CD4-positive, alpha-beta memory T cell (primary cell): ENCODE measurements around the gene TRMO. TPM values are rescaled to one million over a fixed set of nuclear protein-coding genes. Genes with fewer than 3 reads are reported as not detected.
A peak's percentile ranks its signal among the peaks of the same experiment; 100 is the strongest.

Experiments
- CTCF ChIA-PET: fragments of 350-600 bp; sonication (Branson Sonifier 250); formaldehyde crosslinking; loops from one replicate; lab custom pipeline; 2021; ENCODE audit warnings: inconsistent platforms; ENCODE audit not compliant: partially characterized antibody; lab: Charles Lee
- POLR2A ChIA-PET: fragments of 350-600 bp; sonication (Branson Sonifier 250); formaldehyde crosslinking; loops from one replicate; lab custom pipeline; 2021; ENCODE audit not compliant: partially characterized antibody; lab: Charles Lee
- DNase-seq, 5 donors: peaks; one replicate each; pipeline versions ENCODE4 v3.0.0 to v3.0.0-alpha.2; 2020 to 2022; ENCODE audit warnings: mixed read lengths in 1 of 5
- H3K27ac ChIP-seq: one replicate; pipeline ENCODE4 v1.7.0; 2013; ENCODE audit warnings: low read depth, low read length
- H3K27me3 ChIP-seq: 2 replicates; pipeline ENCODE4 v1.7.0; 2013; ENCODE audit warnings: mild to moderate bottlenecking, low read length, moderate library complexity; ENCODE audit not compliant: insufficient read depth
- H3K36me3 ChIP-seq: 2 replicates; pipeline ENCODE4 v1.7.0; 2013; ENCODE audit warnings: mild to moderate bottlenecking, low read length, moderate library complexity; ENCODE audit not compliant: insufficient read depth
- H3K4me1 ChIP-seq: 2 replicates; pipeline ENCODE4 v1.7.0; 2013; ENCODE audit warnings: mild to moderate bottlenecking, low read length, moderate library complexity; ENCODE audit not compliant: insufficient read depth
- H3K4me3 ChIP-seq, 2 donors: one replicate each; pipeline ENCODE4 v1.7.0; 2013; ENCODE audit warnings: low read length in 2 of 2, mild to moderate bottlenecking in 1 of 2
- H3K9me3 ChIP-seq, 2 donors: one replicate each; pipeline ENCODE4 v1.7.0; 2013; ENCODE audit warnings: low read length in 2 of 2, control low read depth in 1 of 2; ENCODE audit not compliant: control insufficient read depth in 1 of 2
- H3K27ac Mint-ChIP-seq, 7 donors: one replicate each; pipeline ENCODE4 v1.8.0; 2020 to 2021; ENCODE audit warnings: mixed read lengths in 7 of 7, mild to moderate bottlenecking in 6 of 7, inconsistent platforms in 3 of 7, moderate library complexity in 3 of 7
- H3K27me3 Mint-ChIP-seq, 2 donors: one replicate each; pipeline ENCODE4 v1.8.0; 2020 to 2021; ENCODE audit warnings: mixed read lengths in 2 of 2
- H3K36me3 Mint-ChIP-seq, 2 donors: one replicate each; pipeline ENCODE4 v1.8.0; 2020 to 2021; ENCODE audit warnings: mixed read lengths in 2 of 2, inconsistent platforms in 1 of 2, mild to moderate bottlenecking in 1 of 2
- H3K4me1 Mint-ChIP-seq, 4 donors: one replicate each; pipeline ENCODE4 v1.8.0; 2020 to 2021; ENCODE audit warnings: mixed read lengths in 4 of 4, mild to moderate bottlenecking in 1 of 4
- H3K4me3 Mint-ChIP-seq, 8 donors: one replicate each; pipeline ENCODE4 v1.8.0; 2020 to 2021; ENCODE audit warnings: mixed read lengths in 8 of 8, mild to moderate bottlenecking in 7 of 8, moderate library complexity in 6 of 8, inconsistent platforms in 3 of 8
- H3K9me3 Mint-ChIP-seq, 8 donors: one replicate each; pipeline ENCODE4 v1.8.0; 2020 to 2021; ENCODE audit warnings: mixed read lengths in 8 of 8, mild to moderate bottlenecking in 5 of 8, inconsistent platforms in 3 of 8, moderate library complexity in 1 of 8
- intact Hi-C: fragments of 100-400 bp; cut with micrococcal nuclease; formaldehyde crosslinking; loops from one replicate; pipeline ENCODE4 v1.15.1; 2023
- polyA plus RNA-seq, 2 donors: library from polyadenylated mRNA; unstranded; fragments of 300-500 nt; fragmentation: Illumina TruSeq; gene quantifications; one replicate each; pipeline ENCODE4 v1.2.3, GENCODE V29; 2021
- total RNA-seq, 2 experiments: library from RNA; stranded (reverse); gene quantifications; one replicate each; pipeline ENCODE4 v1.2.3, GENCODE V29; 2021

TRMO gene, protein sequence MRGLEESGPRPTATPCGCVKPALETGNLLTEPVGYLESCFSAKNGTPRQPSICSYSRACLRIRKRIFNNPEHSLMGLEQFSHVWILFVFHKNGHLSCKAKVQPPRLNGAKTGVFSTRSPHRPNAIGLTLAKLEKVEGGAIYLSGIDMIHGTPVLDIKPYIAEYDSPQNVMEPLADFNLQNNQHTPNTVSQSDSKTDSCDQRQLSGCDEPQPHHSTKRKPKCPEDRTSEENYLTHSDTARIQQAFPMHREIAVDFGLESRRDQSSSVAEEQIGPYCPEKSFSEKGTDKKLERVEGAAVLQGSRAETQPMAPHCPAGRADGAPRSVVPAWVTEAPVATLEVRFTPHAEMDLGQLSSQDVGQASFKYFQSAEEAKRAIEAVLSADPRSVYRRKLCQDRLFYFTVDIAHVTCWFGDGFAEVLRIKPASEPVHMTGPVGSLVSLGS
- total RNA-seq (10 to 100 TPM; 51.6 to 59.5 TPM), polyA plus RNA-seq (10 to 100 TPM; 21.7 to 31.2 TPM)

- Mint-ChIP-seq H3K4me3 (peak within 1 kb of the TSS; percentile 85 to 100 (median 94)), H3K4me1 (peaks cover 26 to 54% (median 41%) of the 10 kb centered on the region in 4 donors), H3K27me3 (peaks cover 0 to 1% of the 10 kb centered on the region in 2 donors), H3K9me3 (peaks cover 0 to 7% (median 0%) of the 10 kb centered on the region in 8 donors), H3K36me3 (peaks cover 2 to 22% of the 10 kb centered on the region in 2 donors), H3K27ac (peak within 1 kb of the TSS; percentile 91 to 100 (median 100))
- H3K9me3 ChIP-seq: no peaks in the 10 kb centered on the region
- H3K27me3 ChIP-seq: no peaks in the 10 kb centered on the region
- peak within 1 kb of the TSS; percentile 64 to 82 for H3K4me3 ChIP-seq
- DNase-seq: peak; percentile 97 to 100 (median 98)
- ChIA-PET POLR2A (interaction anchor here (0.6 to 11.9 kb wide), 48 partner anchors 8 to 342 kb away, joined by 3 to 746 read pairs (median 7); partner anchors contain the start of genes ANP32B, HEMGN, NANS and NCBP1), CTCF (interaction anchor here (0.6 to 11.0 kb wide), 31 partner anchors 13 to 338 kb away, joined by 3 to 256 read pairs (median 10); partner anchors contain the start of genes ANP32B, HEMGN, NANS and TBC1D2)
- no peaks in the 10 kb centered on the region for H3K36me3 ChIP-seq
- peak within 1 kb of the TSS; percentile 90 for H3K27ac ChIP-seq
- H3K4me1 ChIP-seq: peaks cover 53% of the 10 kb centered on the region
- intact Hi-C loops: loop anchor here (1.0 to 2.0 kb wide), 8 partner anchors 17 to 1503 kb away; partner anchors contain the start of genes ANP32B, CORO2A, NCBP1 and TRIM14
These were observed at the start of gene TRMO for GRCh38 chr9:97921959-97922724. Gene TRMO, minus strand, starts transcription at chr9:97922500. Its CDS starts 7 bp downstream, at chr9:97922493.

GRCh38 chr9:97970165-97970564 is 47.9 kb upstream of the TRMO start:
- Mint-ChIP-seq H3K27ac (no peak overlapping the region), H3K27me3 (peaks cover 6 to 11% of the 10 kb centered on the region in 2 donors), H3K4me1 (peaks cover 0 to 1% (median 0%) of the 10 kb centered on the region in 4 donors), H3K4me3 (no peak overlapping the region), H3K9me3 (peaks cover 0 to 2% (median 0%) of the 10 kb centered on the region in 8 donors), H3K36me3 (peaks cover 0 to under 1% of the 10 kb centered on the region in 2 donors)
- H3K27me3 ChIP-seq: no peaks in the 10 kb centered on the region
- ChIA-PET CTCF (no interaction called here), POLR2A (interaction anchor here (1.8 kb wide), 1 partner anchor 10 kb away, joined by 4 read pairs; no protein-coding TSS in a partner anchor)
- no peak for DNase-seq
- no peaks in the 10 kb centered on the region for H3K36me3 ChIP-seq
- no peaks in the 10 kb centered on the region for H3K4me1 ChIP-seq
- H3K27ac ChIP-seq: no peak overlapping the region
- no peaks in the 10 kb centered on the region for H3K9me3 ChIP-seq
- H3K4me3 ChIP-seq: no peak overlapping the region
- intact Hi-C loops: no loop called here

GRCh38 chr9:97969014-97969413 is 46.7 kb upstream of the TRMO start:
- ChIA-PET POLR2A (no interaction called here), CTCF (interaction anchor here (1.3 kb wide), 1 partner anchor 78 kb away, joined by 3 read pairs; no protein-coding TSS in a partner anchor)
- peaks cover 0 to 1% (median 0%) of the 10 kb centered on the region in 4 donors for H3K4me1 Mint-ChIP-seq
- Histone ChIP-seq H3K36me3 (no peaks in the 10 kb centered on the region), H3K27me3 (no peaks in the 10 kb centered on the region), H3K27ac (no peak overlapping the region), H3K4me3 (no peak overlapping the region), H3K4me1 (no peaks in the 10 kb centered on the region), H3K9me3 (no peaks in the 10 kb centered on the region)
- H3K9me3 Mint-ChIP-seq: no peaks in the 10 kb centered on the region
- intact Hi-C loops: no loop called here
- H3K27me3 Mint-ChIP-seq: peaks cover 7 to 13% of the 10 kb centered on the region in 2 donors
- no peak overlapping the region for H3K4me3 Mint-ChIP-seq
- H3K27ac Mint-ChIP-seq: peak overlapping the region in 1 of 7 donors; percentile 57
- no peaks in the 10 kb centered on the region for H3K36me3 Mint-ChIP-seq
- DNase-seq: no peak

GRCh38 chr9:97966493-97966892 is 44.2 kb upstream of the TRMO start:
- CTCF ChIA-PET: interaction anchor here (2.3 kb wide), 1 partner anchor 12 kb away, joined by 6 read pairs; no protein-coding TSS in a partner anchor
- no peak overlapping the region for H3K27ac Mint-ChIP-seq
- intact Hi-C loops: no loop called here

GRCh38 chr9:97964901-97965300 is 42.6 kb upstream of the TRMO start:
- Histone ChIP-seq H3K4me1 (no peaks in the 10 kb centered on the region), H3K27me3 (no peaks in the 10 kb centered on the region), H3K36me3 (no peaks in the 10 kb centered on the region), H3K9me3 (no peaks in the 10 kb centered on the region), H3K4me3 (no peak overlapping the region), H3K27ac (no peak overlapping the region)
- ChIA-PET CTCF (interaction anchor here (0.7 to 2.3 kb wide), 3 partner anchors 10 to 75 kb away, joined by 4 to 6 read pairs (median 4); no protein-coding TSS in a partner anchor), POLR2A (interaction anchor here (1.2 kb wide), 1 partner anchor 19 kb away, joined by 3 read pairs; no protein-coding TSS in a partner anchor)
- Mint-ChIP-seq H3K4me3 (no peak overlapping the region), H3K4me1 (no peaks in the 10 kb centered on the region), H3K9me3 (no peaks in the 10 kb centered on the region), H3K27me3 (peaks cover 3 to 7% of the 10 kb centered on the region in 2 donors), H3K27ac (no peak overlapping the region), H3K36me3 (no peaks in the 10 kb centered on the region)
- intact Hi-C loops: no loop called here
- DNase-seq: no peak

More at GRCh38 chr9:97966493-97966892, 44.2 kb upstream of the TRMO start:
- Histone ChIP-seq H3K4me1 (no peaks in the 10 kb centered on the region), H3K9me3 (no peaks in the 10 kb centered on the region), H3K27me3 (no peaks in the 10 kb centered on the region), H3K36me3 (no peaks in the 10 kb centered on the region), H3K27ac (no peak overlapping the region), H3K4me3 (no peak overlapping the region)
- Mint-ChIP-seq H3K4me3 (no peak overlapping the region), H3K4me1 (no peaks in the 10 kb centered on the region), H3K9me3 (no peaks in the 10 kb centered on the region), H3K27me3 (peaks cover 7% of the 10 kb centered on the region in 2 donors), H3K36me3 (no peaks in the 10 kb centered on the region)
- DNase-seq: no peak
- POLR2A ChIA-PET: interaction anchor here (1.3 kb wide), 1 partner anchor 16 kb away, joined by 7 read pairs; the partner anchor contains the start of gene ANP32B

- Mint-ChIP-seq H3K4me3 (no peak overlapping the region), H3K36me3 (no peaks in the 10 kb centered on the region), H3K27me3 (peaks cover 3 to 6% of the 10 kb centered on the region in 2 donors), H3K4me1 (no peaks in the 10 kb centered on the region), H3K27ac (no peak overlapping the region), H3K9me3 (no peaks in the 10 kb centered on the region)
- Histone ChIP-seq H3K4me1 (no peaks in the 10 kb centered on the region), H3K27me3 (no peaks in the 10 kb centered on the region), H3K4me3 (no peak overlapping the region), H3K9me3 (no peaks in the 10 kb centered on the region), H3K36me3 (no peaks in the 10 kb centered on the region), H3K27ac (no peak overlapping the region)
- CTCF ChIA-PET: interaction anchor here (0.8 to 1.6 kb wide), 2 partner anchors 39 to 41 kb away, joined by 3 to 7 read pairs; partner anchors contain the start of gene TRMO
- POLR2A ChIA-PET: interaction anchor here (1.1 to 1.3 kb wide), 2 partner anchors 20 to 26 kb away, joined by 3 read pairs; partner anchors contain the start of genes ANP32B and HEMGN
- no peak for DNase-seq
- intact Hi-C loops: no loop called here
These were observed 40.9 kb upstream of the TRMO start for GRCh38 chr9:97963232-97963631.
